Activated T-cell treated with anti-CD3 and anti-CD28 coated beads, Interleukin-2, amount 50 U/mL, for 24 hours (primary cell): Measurements from ENCODE around the gene CMC2.
A peak's percentile ranks its signal among the peaks of the same experiment; 100 is the strongest.

ENCODE experiments used
- DNase-seq: peaks from one replicate; pipeline ENCODE4 v3.0.0-alpha.2; 2020
- H3K27ac Mint-ChIP-seq: 2 replicates; pipeline ENCODE4 v1.8.0; 2020; ENCODE audit warnings: mild to moderate bottlenecking, mixed read lengths
- H3K27me3 Mint-ChIP-seq: 2 replicates; pipeline ENCODE4 v1.8.0; 2020; ENCODE audit warnings: mixed read lengths
- H3K36me3 Mint-ChIP-seq: 2 replicates; pipeline ENCODE4 v1.8.0; 2020; ENCODE audit warnings: low read depth, mixed read lengths
- H3K4me1 Mint-ChIP-seq: 2 replicates; pipeline ENCODE4 v1.8.0; 2020; ENCODE audit warnings: low read depth, mixed read lengths
- H3K4me3 Mint-ChIP-seq: 2 replicates; pipeline ENCODE4 v1.8.0; 2020; ENCODE audit warnings: mild to moderate bottlenecking, moderate library complexity, mixed read lengths
- H3K9me3 Mint-ChIP-seq: 2 replicates; pipeline ENCODE4 v1.8.0; 2020; ENCODE audit warnings: mixed read lengths

Gene CMC2

GRCh38 chr16:81008505-81008789, 1.8 kb upstream of the CMC2 start:
- DNase-seq: no peak
- H3K36me3 Mint-ChIP-seq: peaks cover 74% of the 10 kb centered on the region
- no peaks in the 10 kb centered on the region for H3K27me3 Mint-ChIP-seq
- peak overlapping the region; percentile 100 for H3K27ac Mint-ChIP-seq
- H3K4me1 Mint-ChIP-seq: peaks cover 48% of the 10 kb centered on the region
- H3K9me3 Mint-ChIP-seq: no peaks in the 10 kb centered on the region
- peak overlapping the region; percentile 92 for H3K4me3 Mint-ChIP-seq

GRCh38 chr16:81006211-81006812, 373 bp downstream of the CMC2 start:
- H3K4me3 Mint-ChIP-seq: peak overlapping the region; percentile 92
- no peaks in the 10 kb centered on the region for H3K27me3 Mint-ChIP-seq
- no peaks in the 10 kb centered on the region for H3K9me3 Mint-ChIP-seq
- peaks cover 72% of the 10 kb centered on the region for H3K36me3 Mint-ChIP-seq
- DNase-seq: no peak
- peaks cover 68% of the 10 kb centered on the region for H3K4me1 Mint-ChIP-seq
- peak overlapping the region; percentile 100 for H3K27ac Mint-ChIP-seq

GRCh38 chr16:81005610-81006161, 999 bp downstream of the CMC2 start:
- Mint-ChIP-seq H3K27ac (peak overlapping the region; percentile 100), H3K36me3 (peaks cover 68% of the 10 kb centered on the region), H3K4me3 (peak overlapping the region; percentile 92), H3K9me3 (no peaks in the 10 kb centered on the region), H3K4me1 (peaks cover 68% of the 10 kb centered on the region), H3K27me3 (no peaks in the 10 kb centered on the region)
- DNase-seq: peak; percentile 34

GRCh38 chr16:81004646-81005353, 1.9 kb downstream of the CMC2 start:
- no peaks in the 10 kb centered on the region for H3K27me3 Mint-ChIP-seq
- peaks cover 70% of the 10 kb centered on the region for H3K36me3 Mint-ChIP-seq
- H3K9me3 Mint-ChIP-seq: no peaks in the 10 kb centered on the region
- no peak for DNase-seq
- peaks cover 73% of the 10 kb centered on the region for H3K4me1 Mint-ChIP-seq
- H3K27ac Mint-ChIP-seq: peak overlapping the region; percentile 97
- H3K4me3 Mint-ChIP-seq: peak overlapping the region; percentile 92

- H3K4me1 Mint-ChIP-seq: peaks cover 75% of the 10 kb centered on the region
- H3K4me3 Mint-ChIP-seq: peak overlapping the region; percentile 92
- DNase-seq: peak; percentile 50
- peaks cover 70% of the 10 kb centered on the region for H3K36me3 Mint-ChIP-seq
- no peaks in the 10 kb centered on the region for H3K9me3 Mint-ChIP-seq
- peak overlapping the region; percentile 97 for H3K27ac Mint-ChIP-seq
- H3K27me3 Mint-ChIP-seq: no peaks in the 10 kb centered on the region
These were observed 2.9 kb downstream of the CMC2 start for GRCh38 chr16:81003610-81004460.

- no peaks in the 10 kb centered on the region for H3K9me3 Mint-ChIP-seq
- H3K4me3 Mint-ChIP-seq: peak overlapping the region; percentile 92
- H3K4me1 Mint-ChIP-seq: peaks cover 75% of the 10 kb centered on the region
- no peaks in the 10 kb centered on the region for H3K27me3 Mint-ChIP-seq
- peak overlapping the region; percentile 97 for H3K27ac Mint-ChIP-seq
- no peak for DNase-seq
- peaks cover 65% of the 10 kb centered on the region for H3K36me3 Mint-ChIP-seq
These were observed 3.6 kb downstream of the CMC2 start for GRCh38 chr16:81003064-81003463.

- Mint-ChIP-seq H3K27ac (no peak overlapping the region), H3K4me1 (peaks cover 85% of the 10 kb centered on the region), H3K27me3 (no peaks in the 10 kb centered on the region), H3K4me3 (no peak overlapping the region), H3K36me3 (peaks cover 57% of the 10 kb centered on the region), H3K9me3 (no peaks in the 10 kb centered on the region)
- DNase-seq: no peak
These were observed 5.4 kb downstream of the CMC2 start for GRCh38 chr16:81001330-81001729.

GRCh38 chr16:81000873-81001272, 5.8 kb downstream of the CMC2 start:
- Mint-ChIP-seq H3K4me1 (peaks cover 81% of the 10 kb centered on the region), H3K27me3 (no peaks in the 10 kb centered on the region), H3K27ac (peak overlapping the region; percentile 52), H3K9me3 (no peaks in the 10 kb centered on the region), H3K36me3 (peaks cover 56% of the 10 kb centered on the region), H3K4me3 (no peak overlapping the region)
- DNase-seq: no peak

- no peaks in the 10 kb centered on the region for H3K9me3 Mint-ChIP-seq
- no peak for DNase-seq
- peaks cover 68% of the 10 kb centered on the region for H3K36me3 Mint-ChIP-seq
- peak overlapping the region; percentile 73 for H3K4me3 Mint-ChIP-seq
- no peaks in the 10 kb centered on the region for H3K27me3 Mint-ChIP-seq
- H3K27ac Mint-ChIP-seq: peak overlapping the region; percentile 67
- H3K4me1 Mint-ChIP-seq: peaks cover 77% of the 10 kb centered on the region
These were observed 8.6 kb downstream of the CMC2 start for GRCh38 chr16:80997964-80998620.

- peak overlapping the region; percentile 73 for H3K4me3 Mint-ChIP-seq
- H3K4me1 Mint-ChIP-seq: peaks cover 74% of the 10 kb centered on the region
- H3K9me3 Mint-ChIP-seq: no peaks in the 10 kb centered on the region
- H3K36me3 Mint-ChIP-seq: peaks cover 70% of the 10 kb centered on the region
- DNase-seq: no peak
- H3K27ac Mint-ChIP-seq: peak overlapping the region; percentile 91
- H3K27me3 Mint-ChIP-seq: no peaks in the 10 kb centered on the region
These were observed 9.4 kb downstream of the CMC2 start for GRCh38 chr16:80997139-80997798.

GRCh38 chr16:80996688-80997138, 10.0 kb downstream of the CMC2 start:
- no peaks in the 10 kb centered on the region for H3K9me3 Mint-ChIP-seq
- no peak for DNase-seq
- peaks cover 68% of the 10 kb centered on the region for H3K36me3 Mint-ChIP-seq
- H3K27me3 Mint-ChIP-seq: no peaks in the 10 kb centered on the region
- H3K4me3 Mint-ChIP-seq: peak overlapping the region; percentile 73
- H3K4me1 Mint-ChIP-seq: peaks cover 70% of the 10 kb centered on the region
- peak overlapping the region; percentile 91 for H3K27ac Mint-ChIP-seq

GRCh38 chr16:80994451-80994850, 12.2 kb downstream of the CMC2 start:
- DNase-seq: no peak
- no peak overlapping the region for H3K27ac Mint-ChIP-seq
- no peak overlapping the region for H3K4me3 Mint-ChIP-seq
- no peaks in the 10 kb centered on the region for H3K9me3 Mint-ChIP-seq
- peaks cover 74% of the 10 kb centered on the region for H3K36me3 Mint-ChIP-seq
- H3K4me1 Mint-ChIP-seq: peaks cover 65% of the 10 kb centered on the region
- no peaks in the 10 kb centered on the region for H3K27me3 Mint-ChIP-seq

GRCh38 chr16:80993834-80994233, 12.9 kb downstream of the CMC2 start:
- Mint-ChIP-seq H3K27ac (no peak overlapping the region), H3K4me3 (no peak overlapping the region), H3K27me3 (no peaks in the 10 kb centered on the region), H3K4me1 (peaks cover 63% of the 10 kb centered on the region), H3K9me3 (no peaks in the 10 kb centered on the region), H3K36me3 (peaks cover 74% of the 10 kb centered on the region)
- no peak for DNase-seq

GRCh38 chr16:80993307-80993706, 13.4 kb downstream of the CMC2 start:
- Mint-ChIP-seq H3K9me3 (no peaks in the 10 kb centered on the region), H3K4me1 (peaks cover 61% of the 10 kb centered on the region), H3K27ac (peak overlapping the region; percentile 23), H3K4me3 (no peak overlapping the region), H3K36me3 (peaks cover 75% of the 10 kb centered on the region), H3K27me3 (no peaks in the 10 kb centered on the region)
- DNase-seq: no peak
